Activated CD4-positive, alpha-beta T cell treated with anti-CD3 and anti-CD28 coated beads, Interleukin-2, amount 50 U/mL, for 24 hours (primary cell): ENCODE measurements around the gene DNAJB8.

Source experiments
- DNase-seq, 2 donors: peaks; one replicate each; pipeline ENCODE4 v3.0.0-alpha.2; 2020; ENCODE audit warnings: low read depth in 1 of 2, low spot score in 1 of 2

Gene DNAJB8

GRCh38 chr3:128466840-128467541 lies at the start of gene DNAJB8:
Gene DNAJB8, minus strand, starts transcription at chr3:128466890. Its CDS starts 3,645 bp downstream, at chr3:128463245.
- DNase-seq = no peak

GRCh38 chr3:128515967-128516366 lies 49.3 kb upstream of the DNAJB8 start:
- no peak for DNase-seq

GRCh38 chr3:128508852-128509251 lies 42.2 kb upstream of the DNAJB8 start:
- no peak for DNase-seq

GRCh38 chr3:128506754-128507153 lies 40.1 kb upstream of the DNAJB8 start:
- DNase-seq = no peak

GRCh38 chr3:128505771-128506170 lies 39.1 kb upstream of the DNAJB8 start:
- DNase-seq = no peak

- no peak for DNase-seq
These were observed 38.5 kb upstream of the DNAJB8 start for GRCh38 chr3:128504963-128505730.

- DNase-seq = no peak
These were observed 37.8 kb upstream of the DNAJB8 start for GRCh38 chr3:128504533-128504915.

GRCh38 chr3:128503751-128504532 lies 37.3 kb upstream of the DNAJB8 start:
- DNase-seq = no peak

GRCh38 chr3:128503164-128503651 lies 36.5 kb upstream of the DNAJB8 start:
- DNase-seq = no peak

- no peak for DNase-seq
These were observed 36.0 kb upstream of the DNAJB8 start for GRCh38 chr3:128502712-128503111.

- no peak for DNase-seq
These were observed 34.7 kb upstream of the DNAJB8 start for GRCh38 chr3:128501431-128501830.

GRCh38 chr3:128500556-128500955 lies 33.9 kb upstream of the DNAJB8 start:
- DNase-seq = no peak

- no peak for DNase-seq
These were observed 33.1 kb upstream of the DNAJB8 start for GRCh38 chr3:128499724-128500275.

- no peak for DNase-seq
These were observed 32.3 kb upstream of the DNAJB8 start for GRCh38 chr3:128498901-128499530.

GRCh38 chr3:128498127-128498626 lies 31.5 kb upstream of the DNAJB8 start:
- DNase-seq = no peak

- DNase-seq = peak in 1 of 2 donors; percentile 52
These were observed 30.8 kb upstream of the DNAJB8 start for GRCh38 chr3:128497305-128498126.

GRCh38 chr3:128496602-128497304 lies 30.1 kb upstream of the DNAJB8 start:
- no peak for DNase-seq

- no peak for DNase-seq
These were observed 29.4 kb upstream of the DNAJB8 start for GRCh38 chr3:128496019-128496601.
